H9 (cell line): Measurements from ENCODE around the gene EPHB6. TPM values are rescaled to one million over a fixed set of nuclear protein-coding genes. Genes with fewer than 3 reads are reported as not detected.
A peak's percentile ranks its signal among the peaks of the same experiment; 100 is the strongest.

Experiments used
- DNase-seq: peaks from one replicate; pipeline ENCODE4 v3.0.0-alpha.2; 2017
- H2AFZ ChIP-seq: one replicate; pipeline ENCODE4 v1.6.1; 2013; ENCODE audit warnings: mild to moderate bottlenecking, low read length, control low read depth, moderate library complexity
- H2AK5ac ChIP-seq: 2 replicates; pipeline ENCODE4 v1.6.1; 2013; ENCODE audit warnings: low read length, control low read depth, mixed read lengths; ENCODE audit not compliant: insufficient read length
- H2BK120ac ChIP-seq: one replicate; pipeline ENCODE4 v1.6.1; 2013; ENCODE audit warnings: low read depth, mild to moderate bottlenecking, low read length, control low read depth, inconsistent platforms; ENCODE audit not compliant: poor library complexity, severe bottlenecking
- H2BK12ac ChIP-seq: 2 replicates; pipeline ENCODE4 v1.6.1; 2013; ENCODE audit warnings: low read length, control low read depth, mixed read lengths, low read depth; ENCODE audit not compliant: insufficient read length
- H2BK15ac ChIP-seq: 2 replicates; pipeline ENCODE4 v1.6.1; 2013; ENCODE audit warnings: low read depth, low read length, control low read depth
- H2BK20ac ChIP-seq: one replicate; pipeline ENCODE4 v1.6.1; 2013; ENCODE audit warnings: low read depth, mild to moderate bottlenecking, low read length, control low read depth, inconsistent platforms; ENCODE audit not compliant: poor library complexity, severe bottlenecking
- H2BK5ac ChIP-seq: 2 replicates; pipeline ENCODE4 v1.6.1; 2013; ENCODE audit warnings: low read length, control low read depth, mixed read lengths; ENCODE audit not compliant: insufficient read length
- H3K14ac ChIP-seq: 2 replicates; pipeline ENCODE4 v1.6.1; 2013; ENCODE audit warnings: low read length, control low read depth; ENCODE audit not compliant: insufficient read depth
- H3K18ac ChIP-seq: 2 replicates; pipeline ENCODE4 v1.6.1; 2013; ENCODE audit warnings: low read depth, mild to moderate bottlenecking, mixed read lengths, low read length, control low read depth; ENCODE audit not compliant: insufficient read length
- H3K23ac ChIP-seq: 2 replicates; pipeline ENCODE4 v1.6.1; 2013; ENCODE audit warnings: low read length, control low read depth, mixed read lengths, low read depth; ENCODE audit not compliant: insufficient read length
- H3K23me2 ChIP-seq: 2 replicates; pipeline ENCODE4 v1.6.1; 2013; ENCODE audit warnings: low read depth, mild to moderate bottlenecking, mixed read lengths, low read length, control low read depth; ENCODE audit not compliant: insufficient read length, poor library complexity, severe bottlenecking
- H3K27ac ChIP-seq: 2 replicates; pipeline ENCODE4 v1.5.1; 2013; ENCODE audit warnings: low read length, control low read depth, mixed read lengths, low read depth; ENCODE audit not compliant: insufficient read length
- H3K27me3 ChIP-seq: 2 replicates; pipeline ENCODE4 v1.6.1; 2013; ENCODE audit warnings: low read length, control low read depth, inconsistent platforms; ENCODE audit not compliant: insufficient read depth
- H3K4ac ChIP-seq: 2 replicates; pipeline ENCODE4 v1.6.1; 2013; ENCODE audit warnings: low read depth, mild to moderate bottlenecking, control low read depth, inconsistent platforms, low read length, moderate library complexity
- H3K4me1 ChIP-seq: 2 replicates; pipeline ENCODE4 v1.6.1; 2013; ENCODE audit warnings: low read length, control low read depth, inconsistent platforms; ENCODE audit not compliant: insufficient read depth
- H3K4me2 ChIP-seq: 2 replicates; pipeline ENCODE4 v1.6.1; 2013; ENCODE audit warnings: low read length, control low read depth, mixed read lengths; ENCODE audit not compliant: insufficient read length, insufficient read depth
- H3K56ac ChIP-seq: 2 replicates; pipeline ENCODE4 v1.6.1; 2013; ENCODE audit warnings: low read depth, mild to moderate bottlenecking, mixed read lengths, low read length, control low read depth; ENCODE audit not compliant: insufficient read length
- H3K79me1 ChIP-seq: 2 replicates; pipeline ENCODE4 v1.6.1; 2013; ENCODE audit warnings: low read depth, mild to moderate bottlenecking, moderate library complexity, low read length, control low read depth, inconsistent platforms; ENCODE audit not compliant: insufficient read depth, poor library complexity, severe bottlenecking
- H3K79me2 ChIP-seq: 2 replicates; pipeline ENCODE4 v1.6.1; 2013; ENCODE audit warnings: low read length, control low read depth, inconsistent platforms; ENCODE audit not compliant: insufficient read depth
- H3K9ac ChIP-seq: 2 replicates; pipeline ENCODE4 v1.6.1; 2013; ENCODE audit warnings: low read length, control low read depth, mixed read lengths; ENCODE audit not compliant: insufficient read length; ENCODE audit errors: extremely low read depth
- H3K9me3 ChIP-seq: one replicate; pipeline ENCODE4 v1.6.1; 2013; ENCODE audit warnings: low read depth, low read length, inconsistent platforms; ENCODE audit not compliant: control insufficient read depth
- H3T11ph ChIP-seq: one replicate; pipeline ENCODE4 v1.6.1; 2013; ENCODE audit warnings: mild to moderate bottlenecking, low read length, control low read depth, inconsistent platforms
- H4K20me1 ChIP-seq: one replicate; pipeline ENCODE4 v1.6.1; 2013; ENCODE audit not compliant: control insufficient read depth, insufficient read length, insufficient read depth
- H4K5ac ChIP-seq: 2 replicates; pipeline ENCODE4 v1.6.1; 2013; ENCODE audit warnings: low read depth, mild to moderate bottlenecking, mixed read lengths, low read length, control low read depth; ENCODE audit not compliant: insufficient read length
- H4K8ac ChIP-seq: replicated peaks from 2 replicates; pipeline ENCODE4 v1.6.1; 2013; ENCODE audit warnings: low read length, control low read depth, mixed read lengths, low read depth; ENCODE audit not compliant: insufficient read length
- H4K91ac ChIP-seq: 2 replicates; pipeline ENCODE4 v1.6.1; 2013; ENCODE audit warnings: low read depth, mild to moderate bottlenecking, moderate library complexity, mixed read lengths, low read length, control low read depth; ENCODE audit not compliant: insufficient read length
- H3K27ac Mint-ChIP-seq, 3 experiments: 2 replicates in 2 of 3; 3 replicates in 1 of 3; pipeline ENCODE4 v1.8.0; 2020 to 2021; ENCODE audit warnings: mixed read lengths in 3 of 3, mild to moderate bottlenecking in 1 of 3, moderate library complexity in 1 of 3
- H3K27me3 Mint-ChIP-seq: 2 replicates; pipeline ENCODE4 v1.8.0; 2021; ENCODE audit warnings: low read depth, mild to moderate bottlenecking, moderate library complexity, mixed read lengths
- H3K36me3 Mint-ChIP-seq, 3 experiments: 2 replicates in 2 of 3; 3 replicates in 1 of 3; pipeline ENCODE4 v1.8.0; 2020 to 2021; ENCODE audit warnings: low read depth in 3 of 3, mixed read lengths in 3 of 3; ENCODE audit not compliant: insufficient read depth in 1 of 3
- H3K4me1 Mint-ChIP-seq, 2 experiments: 2 replicates each; pipeline ENCODE4 v1.8.0; 2020; ENCODE audit warnings: mixed read lengths in 2 of 2
- H3K4me3 Mint-ChIP-seq, 2 experiments: 2 replicates in 1 of 2; 3 replicates in 1 of 2; pipeline ENCODE4 v1.8.0; 2020 to 2021; ENCODE audit warnings: mild to moderate bottlenecking in 2 of 2, mixed read lengths in 2 of 2, moderate library complexity in 1 of 2
- H3K9me3 Mint-ChIP-seq, 2 experiments: 2 replicates in 1 of 2; 3 replicates in 1 of 2; pipeline ENCODE4 v1.8.0; 2020; ENCODE audit warnings: mild to moderate bottlenecking in 2 of 2, mixed read lengths in 2 of 2, moderate library complexity in 1 of 2
- WGBS: extraction: QIAGEN DNeasy Blood & Tissue Kit; methylation state at CpG from one replicate; pipeline ENCODE4 v1.1.7; 2013; ENCODE audit warnings: missing lambda C conversion rate, low lambda C conversion rate, mixed read lengths; ENCODE audit not compliant: insufficient read length; ENCODE audit errors: extremely low coverage; 5-methylcytosine and 5-hydroxymethylcytosine counted together
- total RNA-seq: library from RNA; stranded (reverse); gene quantifications from 2 replicates; pipeline ENCODE4 v1.2.1, GENCODE V29; 2021
- TF ChIP-seq, protein P1 (sequence below): fragments of 200-600 bp; sonication (generic); conservative IDR thresholded peaks from 3 replicates; pipeline ENCODE4 v1.8.0; 2021; ENCODE audit warnings: antibody characterized with exemption, mild to moderate bottlenecking

EPHB6 gene
- total RNA-seq, 1 experiment from 2014 or later = 9.7 TPM

DNA sequence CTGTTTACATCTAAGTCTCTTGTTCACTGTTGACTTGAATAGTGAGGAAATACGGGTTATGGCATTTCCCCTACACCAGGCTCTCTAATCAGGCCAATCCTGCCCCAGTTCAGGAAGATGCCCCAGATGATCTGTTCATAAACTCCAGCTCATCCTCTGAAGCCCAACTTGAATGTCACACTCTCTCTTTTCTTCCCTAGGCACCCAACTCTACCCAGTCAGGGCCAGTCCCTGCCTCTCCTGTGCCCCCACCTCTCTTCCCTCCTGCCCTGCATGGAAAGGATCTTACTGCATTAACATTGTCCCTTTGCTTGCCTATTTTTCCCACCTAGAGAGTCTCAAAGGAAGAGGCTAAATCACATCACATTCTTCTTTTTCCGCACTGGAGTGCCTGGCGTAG is 41.3 kb downstream of the EPHB6 start:
- H2BK5ac ChIP-seq = no peak overlapping the region
- no peak overlapping the region for H3K4ac ChIP-seq
- H3K56ac ChIP-seq = no peak overlapping the region
- no peak overlapping the region for H2BK20ac ChIP-seq
- H2BK15ac ChIP-seq = no peak overlapping the region
- no peak overlapping the region for H3K23ac ChIP-seq
- no peak overlapping the region for H2AK5ac ChIP-seq
- H3K36me3 Mint-ChIP-seq = no peaks in the 10 kb centered on the region
- H4K5ac ChIP-seq = no peak overlapping the region
- no peaks in the 10 kb centered on the region for H3K27me3 ChIP-seq
- peaks cover 11% of the 10 kb centered on the region for H3K27me3 Mint-ChIP-seq
- no peak overlapping the region for H3K18ac ChIP-seq
- H3K4me1 ChIP-seq = no peaks in the 10 kb centered on the region; the same call in 1 of the 2 replicates
- H2AFZ ChIP-seq = no peak overlapping the region
- H3K4me2 ChIP-seq = no peak overlapping the region
- H4K20me1 ChIP-seq = no peaks in the 10 kb centered on the region
- peaks cover 9 to 14% of the 10 kb centered on the region in 2 experiments for H3K4me1 Mint-ChIP-seq
- no peak overlapping the region for H4K91ac ChIP-seq
- H3K27ac Mint-ChIP-seq = no peak overlapping the region; a peak in 1 of 7 replicates
- H4K8ac ChIP-seq = no peak overlapping the region
- H3K4me3 Mint-ChIP-seq = no peak overlapping the region
- no peaks in the 10 kb centered on the region for H3K79me2 ChIP-seq
- no peak overlapping the region for H3T11ph ChIP-seq
- peak; percentile 4 for DNase-seq
- H2BK12ac ChIP-seq = no peak overlapping the region
- H3K79me1 ChIP-seq = no peaks in the 10 kb centered on the region
- TF ChIP-seq, protein P1, sequence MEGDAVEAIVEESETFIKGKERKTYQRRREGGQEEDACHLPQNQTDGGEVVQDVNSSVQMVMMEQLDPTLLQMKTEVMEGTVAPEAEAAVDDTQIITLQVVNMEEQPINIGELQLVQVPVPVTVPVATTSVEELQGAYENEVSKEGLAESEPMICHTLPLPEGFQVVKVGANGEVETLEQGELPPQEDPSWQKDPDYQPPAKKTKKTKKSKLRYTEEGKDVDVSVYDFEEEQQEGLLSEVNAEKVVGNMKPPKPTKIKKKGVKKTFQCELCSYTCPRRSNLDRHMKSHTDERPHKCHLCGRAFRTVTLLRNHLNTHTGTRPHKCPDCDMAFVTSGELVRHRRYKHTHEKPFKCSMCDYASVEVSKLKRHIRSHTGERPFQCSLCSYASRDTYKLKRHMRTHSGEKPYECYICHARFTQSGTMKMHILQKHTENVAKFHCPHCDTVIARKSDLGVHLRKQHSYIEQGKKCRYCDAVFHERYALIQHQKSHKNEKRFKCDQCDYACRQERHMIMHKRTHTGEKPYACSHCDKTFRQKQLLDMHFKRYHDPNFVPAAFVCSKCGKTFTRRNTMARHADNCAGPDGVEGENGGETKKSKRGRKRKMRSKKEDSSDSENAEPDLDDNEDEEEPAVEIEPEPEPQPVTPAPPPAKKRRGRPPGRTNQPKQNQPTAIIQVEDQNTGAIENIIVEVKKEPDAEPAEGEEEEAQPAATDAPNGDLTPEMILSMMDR = no peak
- H2BK120ac ChIP-seq = no peak overlapping the region
- H3K9me3 Mint-ChIP-seq = no peaks in the 10 kb centered on the region; a peak in 1 of 5 replicates
- H3K9me3 ChIP-seq = no peaks in the 10 kb centered on the region
- WGBS = no CpG with 5 or more reads among the region's 3 CpGs
- H3K14ac ChIP-seq = no peak overlapping the region
- H3K9ac ChIP-seq = no peak overlapping the region
- H3K27ac ChIP-seq = no peak overlapping the region
- no peaks in the 10 kb centered on the region for H3K23me2 ChIP-seq
